Measurements from ENCODE around the gene TRIB2. TPM values are rescaled to one million over a fixed set of nuclear protein-coding genes. Genes with fewer than 3 reads are reported as not detected.

The TRIB2 gene
- total RNA-seq, 1 donor from 2014 or later, result 14.2 TPM

GRCh38 chr2:12730265-12730664 lies 13.5 kb downstream of the TRIB2 start:
- H3K4me3 ChIP-seq (ENCODE audit: low read depth, low read length), result no peak overlapping the region
- no peak for TF ChIP-seq CTCF (conservative IDR thresholded peaks at IDR 0.05; ENCODE audit: low read depth, low read length)
- no peak for DNase-seq (ENCODE audit: low read depth)

- no peak overlapping the region for H3K4me3 ChIP-seq (ENCODE audit: low read depth, low read length)
- no peak for DNase-seq (ENCODE audit: low read depth)
- no peak for TF ChIP-seq CTCF (conservative IDR thresholded peaks at IDR 0.05; ENCODE audit: low read depth, low read length)
Observed at GRCh38 chr2:12731701-12732280, 15.1 kb downstream of the TRIB2 start.

GRCh38 chr2:12732651-12733050 lies 15.9 kb downstream of the TRIB2 start:
- TF ChIP-seq CTCF (conservative IDR thresholded peaks at IDR 0.05; ENCODE audit: low read depth, low read length), result no peak
- no peak overlapping the region for H3K4me3 ChIP-seq (ENCODE audit: low read depth, low read length)
- no peak for DNase-seq (ENCODE audit: low read depth)

GRCh38 chr2:12733846-12734245 lies 17.1 kb downstream of the TRIB2 start:
- no peak overlapping the region for H3K4me3 ChIP-seq (ENCODE audit: low read depth, low read length)
- DNase-seq (ENCODE audit: low read depth), result no peak
- no peak for TF ChIP-seq CTCF (conservative IDR thresholded peaks at IDR 0.05; ENCODE audit: low read depth, low read length)

GRCh38 chr2:12734914-12735654 lies 18.3 kb downstream of the TRIB2 start:
- no peak overlapping the region for H3K4me3 ChIP-seq (ENCODE audit: low read depth, low read length)
- no peak for DNase-seq (ENCODE audit: low read depth)
- no peak for TF ChIP-seq CTCF (conservative IDR thresholded peaks at IDR 0.05; ENCODE audit: low read depth, low read length)

GRCh38 chr2:12737297-12737696 lies 20.6 kb downstream of the TRIB2 start:
- no peak for DNase-seq (ENCODE audit: low read depth)
- no peak for TF ChIP-seq CTCF (conservative IDR thresholded peaks at IDR 0.05; ENCODE audit: low read depth, low read length)
- H3K4me3 ChIP-seq (ENCODE audit: low read depth, low read length), result no peak overlapping the region

Data from epithelial cell of proximal tubule (primary cell).